Activated CD4-positive, alpha-beta memory T cell treated with anti-CD3 and anti-CD28 coated beads, Interleukin-2, amount 10 ng/mL, durations not matched to agents 7 days and 5 days (primary cell): ENCODE data around the gene STK32A. TPM values are rescaled to one million over a fixed set of nuclear protein-coding genes. Genes with fewer than 3 reads are reported as not detected.
A peak's percentile ranks its signal among the peaks of the same experiment; 100 is the strongest.

Source experiments
- CTCF ChIA-PET: fragments of 350-600 bp; sonication (Branson Sonifier 250); formaldehyde crosslinking; loops from one replicate; lab custom pipeline; 2021; ENCODE audit warnings: antibody characterized with exemption, inconsistent platforms; lab: Charles Lee
- POLR2A ChIA-PET: fragments of 350-600 bp; sonication (Branson Sonifier 250); formaldehyde crosslinking; loops from one replicate; lab custom pipeline; 2021; ENCODE audit warnings: antibody characterized with exemption; lab: Charles Lee
- DNase-seq: peaks from one replicate; pipeline ENCODE4 v3.0.0-alpha.2; 2020
- H3K27ac Mint-ChIP-seq: one replicate; pipeline ENCODE4 v1.8.0; 2021; ENCODE audit warnings: mild to moderate bottlenecking, mixed read lengths
- H3K27me3 Mint-ChIP-seq: one replicate; pipeline ENCODE4 v1.8.0; 2021; ENCODE audit warnings: mixed read lengths
- H3K36me3 Mint-ChIP-seq: one replicate; pipeline ENCODE4 v1.8.0; 2021; ENCODE audit warnings: low read depth, mixed read lengths
- H3K4me1 Mint-ChIP-seq: one replicate; pipeline ENCODE4 v1.8.0; 2021; ENCODE audit warnings: mixed read lengths
- H3K4me3 Mint-ChIP-seq: one replicate; pipeline ENCODE4 v1.8.0; 2021; ENCODE audit warnings: mild to moderate bottlenecking, mixed read lengths
- H3K9me3 Mint-ChIP-seq: one replicate; pipeline ENCODE4 v1.8.0; 2021; ENCODE audit warnings: mixed read lengths
- total RNA-seq, 2 experiments: library from RNA; stranded (reverse); gene quantifications; one replicate each; pipeline ENCODE4 v1.2.3, GENCODE V29; 2021

The STK32A gene
- total RNA-seq: not detected

DNA sequence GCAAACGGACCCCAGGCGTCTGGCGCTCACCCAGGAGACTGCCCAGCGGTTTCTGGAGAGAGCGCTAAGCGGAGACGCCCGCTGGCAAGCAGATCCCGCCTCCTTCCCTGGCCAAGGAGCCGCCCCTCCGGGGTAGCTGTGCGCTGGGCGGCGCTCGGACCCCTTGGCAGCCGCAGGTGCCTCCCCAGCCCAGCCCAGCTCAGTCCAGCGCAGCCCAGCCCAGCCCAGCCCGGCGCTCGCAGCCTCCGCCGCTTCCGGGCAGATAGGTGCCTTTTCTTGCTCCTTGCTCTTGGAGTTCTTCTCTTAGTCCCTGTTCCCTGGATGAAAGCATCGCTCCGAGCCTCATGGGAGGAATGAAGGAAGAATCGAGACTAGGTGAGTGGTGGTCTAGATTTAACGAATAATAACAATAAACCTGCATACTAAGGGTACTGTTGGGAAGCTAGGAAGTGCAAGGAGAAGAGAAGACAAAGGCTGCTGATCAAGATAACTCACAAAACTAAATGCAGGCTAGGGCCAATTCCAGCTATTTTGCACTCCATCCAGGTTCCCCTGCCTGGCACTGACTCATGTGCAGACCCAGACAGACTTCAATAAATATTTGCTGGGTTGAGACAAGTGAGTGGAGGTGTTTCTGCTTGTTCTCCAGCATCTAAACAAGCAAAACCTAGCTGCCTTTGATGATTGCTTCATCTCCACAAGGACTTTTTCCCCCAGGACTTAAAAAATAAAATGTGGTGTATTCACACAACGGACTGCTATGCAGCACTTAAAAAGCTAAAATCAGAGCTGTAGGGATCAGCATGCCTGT is at the start of gene STK32A:
Gene STK32A, plus strand, starts transcription at position 202 of the 811 bp plus-strand sequence. CDS start 4,609 bp downstream, outside the sequence.
- ChIA-PET CTCF (no interaction called here), POLR2A (no interaction called here)
- Mint-ChIP-seq H3K27ac (no peak within 1 kb of the TSS), H3K36me3 (no peaks in the 10 kb centered on the region), H3K9me3 (no peaks in the 10 kb centered on the region), H3K4me1 (peaks cover 2% of the 10 kb centered on the region), H3K27me3 (peaks cover 20% of the 10 kb centered on the region), H3K4me3 (no peak within 1 kb of the TSS)
- DNase-seq: no peak

DNA sequence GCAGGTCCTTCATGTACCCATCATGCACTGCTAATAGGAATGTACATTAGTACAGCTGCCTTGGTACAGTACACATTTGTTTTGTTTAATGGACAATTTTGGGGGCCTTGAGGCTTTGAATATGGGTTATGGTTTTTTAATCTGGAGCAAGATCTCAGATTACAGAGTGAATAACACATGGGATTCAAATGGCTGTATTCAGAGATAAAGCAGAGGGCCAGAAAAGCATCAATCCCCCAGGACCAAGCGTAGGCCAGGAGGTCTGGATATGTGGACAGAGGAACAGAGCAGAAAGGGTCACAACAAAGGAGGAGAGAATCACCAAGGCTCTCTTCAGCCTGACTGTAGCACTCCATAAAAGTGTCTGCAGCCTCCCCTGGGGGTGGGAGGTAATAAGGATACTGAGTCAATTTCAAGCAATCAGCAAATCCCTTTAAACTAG is 47.7 kb upstream of the STK32A start:
- no peaks in the 10 kb centered on the region for H3K36me3 Mint-ChIP-seq
- no peaks in the 10 kb centered on the region for H3K4me1 Mint-ChIP-seq
- H3K4me3 Mint-ChIP-seq: no peak overlapping the region
- DNase-seq: no peak
- ChIA-PET POLR2A (no interaction called here), CTCF (interaction anchor here (1.0 to 2.7 kb wide), 3 partner anchors 221 to 654 kb away, joined by 3 to 49 read pairs (median 3); no protein-coding TSS in a partner anchor)
- no peaks in the 10 kb centered on the region for H3K9me3 Mint-ChIP-seq
- no peak overlapping the region for H3K27ac Mint-ChIP-seq
- H3K27me3 Mint-ChIP-seq: peaks cover 1% of the 10 kb centered on the region

DNA sequence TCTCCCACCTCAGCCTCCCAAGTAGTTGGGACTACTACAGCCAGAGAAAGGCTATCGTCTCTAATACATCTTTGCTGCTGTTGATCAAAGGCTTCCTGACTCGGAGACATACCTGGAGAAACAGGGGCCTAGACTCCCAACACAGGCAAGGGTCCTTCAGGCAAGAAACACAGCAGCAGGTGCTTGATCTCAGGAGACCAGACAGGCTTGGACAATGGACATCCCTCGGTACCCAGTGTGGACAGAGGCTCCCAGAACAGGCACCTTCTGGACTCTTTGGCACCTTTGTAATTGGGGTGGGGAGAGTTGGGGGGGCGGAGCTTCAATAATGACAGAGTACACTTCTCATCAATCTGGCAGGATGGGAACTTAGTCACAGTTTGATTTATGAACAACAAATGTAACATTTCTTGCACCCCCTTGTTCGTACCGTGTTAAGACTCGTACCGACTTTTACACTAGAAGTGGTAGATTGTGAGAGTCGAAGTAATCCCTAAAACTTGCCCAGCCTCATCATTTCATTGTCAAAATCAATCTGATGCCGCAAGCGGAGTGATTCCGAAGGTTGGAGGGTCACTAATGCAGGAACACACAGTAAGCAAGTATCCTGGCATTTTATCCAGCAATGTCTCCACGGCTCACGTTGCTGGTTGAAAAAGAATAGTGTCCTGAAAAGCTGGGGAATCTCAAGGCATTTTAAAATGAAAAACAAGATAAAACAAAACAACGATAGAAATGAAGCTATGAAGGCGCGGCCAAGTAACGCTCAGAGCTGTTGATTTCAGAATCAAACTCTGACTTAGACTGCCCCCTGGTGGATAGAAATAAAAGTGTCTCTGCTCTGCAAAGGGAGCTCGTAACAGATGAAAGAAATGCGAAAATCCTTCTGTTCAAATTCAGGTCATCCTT is 46.4 kb upstream of the STK32A start:
- ChIA-PET POLR2A (no interaction called here), CTCF (interaction anchor here (0.6 to 2.7 kb wide), 45 partner anchors 9 to 1086 kb away, joined by 3 to 49 read pairs (median 4); no protein-coding TSS in a partner anchor)
- Mint-ChIP-seq H3K27ac (no peak overlapping the region), H3K27me3 (peaks cover 3% of the 10 kb centered on the region), H3K9me3 (no peaks in the 10 kb centered on the region), H3K4me1 (no peaks in the 10 kb centered on the region), H3K36me3 (no peaks in the 10 kb centered on the region), H3K4me3 (no peak overlapping the region)
- DNase-seq: peak; percentile 23

DNA sequence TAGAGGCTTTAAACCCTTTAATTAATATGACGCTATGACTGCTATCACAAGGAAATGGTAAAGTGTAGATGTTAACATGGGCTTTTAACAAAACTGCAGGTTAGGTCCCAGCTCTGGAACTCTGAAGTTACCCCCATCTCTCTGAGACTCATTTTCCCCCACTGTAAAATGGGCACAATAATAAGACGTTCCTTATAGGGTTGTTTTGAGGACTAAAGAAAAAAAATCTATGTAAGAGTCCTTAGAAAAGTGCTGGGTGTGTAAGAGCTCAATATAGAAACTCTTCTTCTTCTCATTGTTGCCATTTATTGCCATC is 45.8 kb upstream of the STK32A start:
- Mint-ChIP-seq H3K4me1 (no peaks in the 10 kb centered on the region), H3K9me3 (no peaks in the 10 kb centered on the region), H3K4me3 (no peak overlapping the region), H3K27me3 (peaks cover 3% of the 10 kb centered on the region), H3K27ac (no peak overlapping the region), H3K36me3 (no peaks in the 10 kb centered on the region)
- DNase-seq: no peak
- ChIA-PET CTCF (interaction anchor here (0.7 to 2.7 kb wide), 44 partner anchors 9 to 1087 kb away, joined by 3 to 49 read pairs (median 4); no protein-coding TSS in a partner anchor), POLR2A (no interaction called here)

DNA sequence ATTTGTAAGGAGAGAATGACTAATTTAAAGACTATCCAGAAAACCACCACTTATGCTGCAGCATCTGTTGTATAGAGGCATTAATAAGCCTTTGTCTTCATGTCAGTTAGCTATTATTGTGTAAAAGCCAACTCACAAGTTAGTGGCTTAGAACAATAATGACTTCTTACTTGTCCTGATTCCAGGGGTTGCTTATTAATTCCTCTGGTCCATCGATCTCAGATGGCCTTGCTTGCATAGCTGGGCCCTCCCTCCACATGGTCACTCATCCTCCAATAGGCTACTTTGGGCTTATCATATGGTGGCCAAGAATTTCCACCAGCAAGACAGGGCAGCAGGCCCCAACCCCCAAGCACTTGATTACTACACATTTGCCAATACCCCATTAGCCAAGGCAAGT is 44.5 kb upstream of the STK32A start:
- Mint-ChIP-seq H3K9me3 (no peaks in the 10 kb centered on the region), H3K27me3 (peaks cover 3% of the 10 kb centered on the region), H3K4me1 (no peaks in the 10 kb centered on the region), H3K36me3 (no peaks in the 10 kb centered on the region), H3K27ac (no peak overlapping the region), H3K4me3 (no peak overlapping the region)
- DNase-seq: no peak
- CTCF ChIA-PET: interaction anchor here (2.0 kb wide), 1 partner anchor 21 kb away, joined by 8 read pairs; no protein-coding TSS in a partner anchor
- POLR2A ChIA-PET: no interaction called here

DNA sequence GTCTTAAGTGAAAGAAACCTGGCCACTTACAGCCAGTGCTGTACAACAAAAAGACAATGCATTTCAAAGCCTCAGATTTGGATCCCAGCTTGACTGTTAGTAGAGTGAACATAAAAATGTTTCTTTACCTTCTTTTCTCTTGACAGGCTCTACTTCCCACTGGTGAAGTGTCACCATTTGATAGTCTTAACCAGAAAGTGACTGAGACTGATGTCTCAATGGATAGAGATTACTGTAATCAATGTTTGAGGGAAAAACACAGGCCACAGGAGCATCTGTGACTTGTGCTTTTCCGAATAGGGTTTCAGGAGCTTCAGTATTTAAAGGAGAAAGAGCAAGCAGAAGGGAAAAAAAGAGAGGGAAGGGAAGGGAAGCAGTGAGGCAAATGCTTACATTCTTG is 41.7 kb upstream of the STK32A start:
- POLR2A ChIA-PET: no interaction called here
- CTCF ChIA-PET: no interaction called here
- no peak for DNase-seq
- Mint-ChIP-seq H3K9me3 (no peaks in the 10 kb centered on the region), H3K27ac (no peak overlapping the region), H3K4me3 (no peak overlapping the region), H3K36me3 (no peaks in the 10 kb centered on the region), H3K4me1 (no peaks in the 10 kb centered on the region), H3K27me3 (peaks cover 3% of the 10 kb centered on the region)

- no peak overlapping the region for H3K27ac Mint-ChIP-seq
- no peaks in the 10 kb centered on the region for H3K4me1 Mint-ChIP-seq
- H3K27me3 Mint-ChIP-seq: peaks cover 1% of the 10 kb centered on the region
- no peaks in the 10 kb centered on the region for H3K9me3 Mint-ChIP-seq
- H3K36me3 Mint-ChIP-seq: no peaks in the 10 kb centered on the region
- H3K4me3 Mint-ChIP-seq: no peak overlapping the region
- ChIA-PET CTCF (interaction anchor here (2.9 kb wide), 1 partner anchor 11 kb away, joined by 13 read pairs; no protein-coding TSS in a partner anchor), POLR2A (no interaction called here)
- DNase-seq: no peak
These were observed 34.8 kb upstream of the STK32A start for GRCh38 chr5:147200004-147200403.

DNA sequence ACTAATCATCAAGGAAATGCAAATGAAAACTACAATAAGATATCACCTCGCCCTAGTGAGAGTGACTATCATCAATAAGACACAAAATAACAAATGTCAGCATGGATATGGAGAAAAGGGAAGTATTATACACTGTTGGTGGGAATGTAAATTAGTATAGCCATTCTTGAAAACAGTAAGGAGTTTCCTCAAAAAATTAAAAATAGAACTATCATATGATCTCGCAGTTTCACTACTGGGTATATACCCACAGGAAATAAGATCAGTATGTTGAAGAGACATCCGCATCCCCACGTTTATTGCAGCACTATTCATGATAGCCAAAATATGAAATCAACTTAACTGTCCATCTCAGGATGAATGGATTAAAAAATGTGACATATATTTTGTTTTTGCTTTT is 31.6 kb upstream of the STK32A start:
- H3K27ac Mint-ChIP-seq: no peak overlapping the region
- H3K4me1 Mint-ChIP-seq: no peaks in the 10 kb centered on the region
- POLR2A ChIA-PET: no interaction called here
- DNase-seq: no peak
- H3K4me3 Mint-ChIP-seq: no peak overlapping the region
- CTCF ChIA-PET: interaction anchor here (1.8 kb wide), 1 partner anchor 15 kb away, joined by 7 read pairs; no protein-coding TSS in a partner anchor
- H3K36me3 Mint-ChIP-seq: no peaks in the 10 kb centered on the region
- no peaks in the 10 kb centered on the region for H3K27me3 Mint-ChIP-seq
- no peaks in the 10 kb centered on the region for H3K9me3 Mint-ChIP-seq

- H3K27ac Mint-ChIP-seq: no peak overlapping the region
- ChIA-PET CTCF (interaction anchor here (1.8 kb wide), 1 partner anchor 16 kb away, joined by 7 read pairs; no protein-coding TSS in a partner anchor), POLR2A (no interaction called here)
- H3K27me3 Mint-ChIP-seq: no peaks in the 10 kb centered on the region
- DNase-seq: no peak
- no peak overlapping the region for H3K4me3 Mint-ChIP-seq
- no peaks in the 10 kb centered on the region for H3K9me3 Mint-ChIP-seq
- H3K4me1 Mint-ChIP-seq: no peaks in the 10 kb centered on the region
- no peaks in the 10 kb centered on the region for H3K36me3 Mint-ChIP-seq
These were observed 30.2 kb upstream of the STK32A start for GRCh38 chr5:147204576-147204975.

GRCh38 chr5:147208134-147208533 is 26.7 kb upstream of the STK32A start:
- CTCF ChIA-PET: no interaction called here
- H3K9me3 Mint-ChIP-seq: no peaks in the 10 kb centered on the region
- H3K4me1 Mint-ChIP-seq: no peaks in the 10 kb centered on the region
- no peaks in the 10 kb centered on the region for H3K36me3 Mint-ChIP-seq
- POLR2A ChIA-PET: no interaction called here
- H3K4me3 Mint-ChIP-seq: no peak overlapping the region
- H3K27ac Mint-ChIP-seq: no peak overlapping the region
- no peaks in the 10 kb centered on the region for H3K27me3 Mint-ChIP-seq
- DNase-seq: no peak

- H3K36me3 Mint-ChIP-seq: no peaks in the 10 kb centered on the region
- H3K4me1 Mint-ChIP-seq: peaks cover 8% of the 10 kb centered on the region
- peak overlapping the region; percentile 44 for H3K27ac Mint-ChIP-seq
- peak; percentile 30 for DNase-seq
- ChIA-PET POLR2A (no interaction called here), CTCF (interaction anchor here (1.8 kb wide), 1 partner anchor 28 kb away, joined by 8 read pairs; no protein-coding TSS in a partner anchor)
- no peaks in the 10 kb centered on the region for H3K27me3 Mint-ChIP-seq
- H3K9me3 Mint-ChIP-seq: no peaks in the 10 kb centered on the region
- H3K4me3 Mint-ChIP-seq: no peak overlapping the region
These were observed 18.2 kb upstream of the STK32A start for GRCh38 chr5:147216552-147217154.

DNA sequence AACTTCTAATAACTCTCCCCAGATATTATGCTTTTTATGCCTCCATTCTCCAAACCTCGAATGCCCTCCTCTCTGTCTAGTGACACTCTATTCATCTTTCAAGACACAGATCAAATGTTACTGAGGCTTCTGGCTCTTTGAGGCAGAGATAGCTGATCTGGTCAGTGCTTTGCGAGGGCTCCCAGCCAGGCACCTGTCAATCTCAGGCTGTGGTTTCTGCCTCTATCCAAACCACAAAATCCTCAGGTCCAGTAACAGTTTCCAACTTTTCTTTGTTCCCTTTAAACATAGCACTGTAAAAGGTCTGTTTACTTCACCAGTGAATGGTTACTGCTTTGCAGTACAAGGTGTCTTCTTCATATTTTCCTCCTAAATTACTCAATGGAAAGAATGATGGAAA is 11.5 kb upstream of the STK32A start:
- Mint-ChIP-seq H3K27ac (no peak overlapping the region), H3K4me1 (no peaks in the 10 kb centered on the region), H3K36me3 (no peaks in the 10 kb centered on the region), H3K4me3 (no peak overlapping the region), H3K9me3 (no peaks in the 10 kb centered on the region), H3K27me3 (no peaks in the 10 kb centered on the region)
- DNase-seq: no peak
- ChIA-PET CTCF (interaction anchor here (1.2 kb wide), 1 partner anchor 34 kb away, joined by 6 read pairs; no protein-coding TSS in a partner anchor), POLR2A (no interaction called here)
